ENCODE data around the gene ARHGEF37.

Gene ARHGEF37

GRCh38 chr5:149679876-149680809 lies 98.8 kb downstream of the ARHGEF37 start:
- DNase-seq (ENCODE audit: low read depth), result no peak

- DNase-seq (ENCODE audit: low read depth), result no peak
Measured at GRCh38 chr5:149680810-149681221, 99.5 kb downstream of the ARHGEF37 start.

GRCh38 chr5:149681252-149681651 lies 100.0 kb downstream of the ARHGEF37 start:
- DNase-seq (ENCODE audit: low read depth), result no peak

- DNase-seq (ENCODE audit: low read depth), result no peak
Measured at GRCh38 chr5:149681922-149682321, 100.6 kb downstream of the ARHGEF37 start.

- DNase-seq (ENCODE audit: low read depth), result no peak
Measured at GRCh38 chr5:149682532-149683075, 101.3 kb downstream of the ARHGEF37 start.

GRCh38 chr5:149683964-149684363 lies 102.7 kb downstream of the ARHGEF37 start:
- no peak for DNase-seq (ENCODE audit: low read depth)

- DNase-seq (ENCODE audit: low read depth), result no peak
Measured at GRCh38 chr5:149684371-149684770, 103.1 kb downstream of the ARHGEF37 start.
